Measurements from ENCODE around the gene RMDN3.

- TF ChIP-seq POLR2A (IDR thresholded peaks at IDR 0.05; ENCODE audit: low read depth, low read length): no peak
- TF ChIP-seq TAF1 (IDR thresholded peaks at IDR 0.05; ENCODE audit: low read depth, low read length): no peak
- TF ChIP-seq POLR2AphosphoS5 (IDR thresholded peaks at IDR 0.05; ENCODE audit: low read depth, low read length): no peak
- no peak for TF ChIP-seq POU2F2 (IDR thresholded peaks at IDR 0.05; ENCODE audit: low read depth, low read length)
- TF ChIP-seq SPI1 (IDR thresholded peaks at IDR 0.05; ENCODE audit: low read depth, low read length): no peak
Observed at GRCh38 chr15:40722354-40722753, 32.7 kb downstream of the RMDN3 start.

Measured in GM12891 (cell line).